Gastroesophageal sphincter (tissue), 4 donors: ENCODE data around the gene CYP1A2. TPM values are rescaled to one million over a fixed set of nuclear protein-coding genes. Genes with fewer than 3 reads are reported as not detected.
"Not testable (repeated sequence)": the region's sequence is repeated elsewhere in the genome, so short reads cannot be mapped to it uniquely, and the experiment has no call there.

Source experiments
- ATAC-seq: fragments of 150-250 bp; one replicate; pipeline ENCODE4 v1.9.1; 2016; ENCODE audit warnings: mild to moderate bottlenecking, moderate library complexity
- H3K27ac ChIP-seq, 4 donors: fragments of 200-600 bp; sonication (generic) in 3 of 4; 1 replicate in 3 of 4; 2 replicates in 1 of 4; pipeline ENCODE4 v1.5.1; 2016 to 2019
- H3K27me3 ChIP-seq: fragments of 200-600 bp; sonication (generic); one replicate; pipeline ENCODE4 v1.5.1; 2019
- H3K36me3 ChIP-seq, 2 donors: fragments of 200-600 bp; sonication (generic); one replicate each; pipeline ENCODE4 v1.5.1; 2019; ENCODE audit warnings: control low read depth in 1 of 2
- H3K4me1 ChIP-seq, 3 donors: fragments of 200-600 bp; sonication (generic); 1 replicate in 2 of 3; 2 replicates in 1 of 3; pipeline ENCODE4 v1.5.1; 2016 to 2019; ENCODE audit warnings: control low read depth in 2 of 3
- H3K4me3 ChIP-seq, 2 donors: fragments of 200-600 bp; sonication (generic); one replicate each; pipeline ENCODE4 v1.5.1; 2019; ENCODE audit warnings: mild to moderate bottlenecking in 1 of 2, moderate library complexity in 1 of 2
- H3K9me3 ChIP-seq, 3 donors: fragments of 200-600 bp; sonication (generic); one replicate each; pipeline ENCODE4 v1.5.1; 2017 to 2019; ENCODE audit warnings: control low read depth in 2 of 3
- EP300 ChIP-seq: sonication (generic); formaldehyde crosslinking; IDR thresholded peaks from one replicate; pipeline ENCODE4 v1.6.1; 2017; ENCODE audit warnings: antibody characterized with exemption, mild to moderate bottlenecking
- POLR2A ChIP-seq, 2 donors: fragments of 450-650 bp; IDR thresholded peaks; one replicate each; pipeline ENCODE4 v1.6.1; 2017; ENCODE audit warnings: antibody characterized with exemption in 2 of 2, mild to moderate bottlenecking in 2 of 2, moderate library complexity in 1 of 2
- POLR2AphosphoS5 ChIP-seq: sonication (generic); formaldehyde crosslinking; IDR thresholded peaks from one replicate; pipeline ENCODE4 v1.6.1; 2017; ENCODE audit warnings: antibody characterized with exemption
- WGBS, 2 donors: methylation state at CpG; one replicate each; pipeline ENCODE4 v1.1.5; 2018; ENCODE audit warnings: low coverage in 1 of 2; 5-methylcytosine and 5-hydroxymethylcytosine counted together
- total RNA-seq, 4 donors: library from RNA; depleted of rRNA; stranded (reverse); fragments of >200 nt; gene quantifications; one replicate each; pipeline ENCODE4 v1.1.0, GENCODE V29; 2016
- TF ChIP-seq, protein P1 (sequence below), 4 experiments: fragments of 200-600 bp in 2 of 4; fragments of 450-650 bp in 2 of 4; sonication (generic) in 1 of 4; IDR thresholded peaks; one replicate each; pipeline ENCODE4 v1.5.1; 2017 to 2019; ENCODE audit warnings: antibody characterized with exemption in 4 of 4, mild to moderate bottlenecking in 2 of 4, moderate library complexity in 2 of 4

Gene CYP1A2
- total RNA-seq, 4 donors from 2014 or later = not detected

DNA sequence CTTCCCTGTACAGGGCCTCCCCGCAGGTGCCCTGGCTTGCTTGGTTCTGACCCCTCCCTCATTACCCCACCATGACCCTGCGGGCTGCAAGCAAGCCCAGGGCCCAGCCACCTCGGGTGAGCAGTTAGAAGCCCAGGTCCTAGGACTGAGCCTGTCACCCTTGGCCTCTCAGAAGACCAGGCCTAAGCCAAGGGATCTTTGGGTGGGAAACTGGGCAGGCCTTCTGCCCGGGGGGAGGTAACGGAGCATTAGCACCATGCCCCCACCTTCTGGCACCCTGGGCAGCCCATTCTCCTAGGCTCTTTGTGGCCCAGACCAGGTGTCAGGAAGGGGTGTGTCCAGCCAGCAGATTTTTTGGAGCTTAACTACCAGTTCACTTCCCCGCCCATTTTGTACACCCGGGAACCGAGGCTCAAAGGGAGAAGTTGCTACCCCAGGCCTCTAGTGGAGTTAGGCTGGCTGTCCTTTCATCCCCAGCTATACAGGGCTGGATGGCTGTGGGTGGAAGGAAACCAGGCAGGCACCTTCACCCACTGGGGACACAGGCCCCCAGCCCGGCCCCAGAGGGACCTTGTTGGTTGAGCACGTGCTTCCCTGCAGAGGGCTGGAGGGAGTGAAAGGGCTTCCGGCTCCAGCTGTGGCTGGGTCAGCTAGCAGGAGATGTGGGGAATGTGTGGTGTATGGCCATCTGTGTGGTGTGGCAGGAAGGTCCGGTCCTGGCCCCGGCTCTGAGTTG is 34.6 kb downstream of the CYP1A2 start:
- TF ChIP-seq, protein P1, sequence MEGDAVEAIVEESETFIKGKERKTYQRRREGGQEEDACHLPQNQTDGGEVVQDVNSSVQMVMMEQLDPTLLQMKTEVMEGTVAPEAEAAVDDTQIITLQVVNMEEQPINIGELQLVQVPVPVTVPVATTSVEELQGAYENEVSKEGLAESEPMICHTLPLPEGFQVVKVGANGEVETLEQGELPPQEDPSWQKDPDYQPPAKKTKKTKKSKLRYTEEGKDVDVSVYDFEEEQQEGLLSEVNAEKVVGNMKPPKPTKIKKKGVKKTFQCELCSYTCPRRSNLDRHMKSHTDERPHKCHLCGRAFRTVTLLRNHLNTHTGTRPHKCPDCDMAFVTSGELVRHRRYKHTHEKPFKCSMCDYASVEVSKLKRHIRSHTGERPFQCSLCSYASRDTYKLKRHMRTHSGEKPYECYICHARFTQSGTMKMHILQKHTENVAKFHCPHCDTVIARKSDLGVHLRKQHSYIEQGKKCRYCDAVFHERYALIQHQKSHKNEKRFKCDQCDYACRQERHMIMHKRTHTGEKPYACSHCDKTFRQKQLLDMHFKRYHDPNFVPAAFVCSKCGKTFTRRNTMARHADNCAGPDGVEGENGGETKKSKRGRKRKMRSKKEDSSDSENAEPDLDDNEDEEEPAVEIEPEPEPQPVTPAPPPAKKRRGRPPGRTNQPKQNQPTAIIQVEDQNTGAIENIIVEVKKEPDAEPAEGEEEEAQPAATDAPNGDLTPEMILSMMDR (IDR thresholded peaks at IDR 0.05) = no peak
- TF ChIP-seq EP300 = no peak
- no peak for TF ChIP-seq POLR2A (IDR thresholded peaks at IDR 0.05)
- no peak for TF ChIP-seq POLR2AphosphoS5
- no peaks in the 10 kb centered on the region for H3K9me3 ChIP-seq
- H3K27me3 ChIP-seq = no peaks in the 10 kb centered on the region
- H3K4me1 ChIP-seq = peaks cover 0 to 76% (median 52%) of the 10 kb centered on the region in 3 donors
- 0% methylated on average over 2 of the region's 13 CpGs; no CpG with 5 or more reads in 1 of the 2 donors for WGBS, 2 donors
- H3K27ac ChIP-seq = peak overlapping the region in 3 of 4 donors; percentile 87 to 95 (median 89)
- H3K4me3 ChIP-seq = peak overlapping the region; percentile 75 to 90
- ATAC-seq = no peak
- no peaks in the 10 kb centered on the region for H3K36me3 ChIP-seq

DNA sequence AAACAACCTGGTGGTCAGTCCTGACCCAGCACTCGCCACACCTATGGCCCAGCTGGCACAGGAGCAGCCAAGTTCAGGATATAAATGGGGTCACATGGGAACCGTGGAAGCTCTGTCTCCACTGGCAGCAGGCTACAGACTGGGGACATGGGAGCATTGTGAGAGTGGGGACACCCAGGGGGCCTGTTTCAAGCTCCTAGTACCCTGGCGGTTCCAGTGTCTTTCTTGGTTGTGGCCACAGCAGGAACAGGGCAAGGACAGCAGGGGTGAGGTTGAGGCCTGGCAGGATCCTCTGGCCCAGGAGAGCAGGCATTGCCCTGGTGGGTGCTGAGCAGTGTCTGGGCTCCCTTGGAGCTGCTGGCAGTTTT is 35.1 kb downstream of the CYP1A2 start:
- Histone ChIP-seq H3K4me3 (peak overlapping the region in 1 of 2 donors; percentile 75), H3K4me1 (peaks cover 0 to 81% (median 54%) of the 10 kb centered on the region in 3 donors), H3K36me3 (no peaks in the 10 kb centered on the region), H3K27ac (peak overlapping the region in 3 of 4 donors; percentile 87 to 95 (median 89)), H3K9me3 (no peaks in the 10 kb centered on the region), H3K27me3 (no peaks in the 10 kb centered on the region)
- TF ChIP-seq EP300 (no peak), POLR2A (IDR thresholded peaks at IDR 0.05) (no peak), POLR2AphosphoS5 (no peak)
- TF ChIP-seq, protein P1 (IDR thresholded peaks at IDR 0.05) = no peak
- no peak for ATAC-seq
- 33% methylated on average over 1 of the region's 3 CpGs; no CpG with 5 or more reads in 1 of the 2 donors for WGBS, 2 donors

DNA sequence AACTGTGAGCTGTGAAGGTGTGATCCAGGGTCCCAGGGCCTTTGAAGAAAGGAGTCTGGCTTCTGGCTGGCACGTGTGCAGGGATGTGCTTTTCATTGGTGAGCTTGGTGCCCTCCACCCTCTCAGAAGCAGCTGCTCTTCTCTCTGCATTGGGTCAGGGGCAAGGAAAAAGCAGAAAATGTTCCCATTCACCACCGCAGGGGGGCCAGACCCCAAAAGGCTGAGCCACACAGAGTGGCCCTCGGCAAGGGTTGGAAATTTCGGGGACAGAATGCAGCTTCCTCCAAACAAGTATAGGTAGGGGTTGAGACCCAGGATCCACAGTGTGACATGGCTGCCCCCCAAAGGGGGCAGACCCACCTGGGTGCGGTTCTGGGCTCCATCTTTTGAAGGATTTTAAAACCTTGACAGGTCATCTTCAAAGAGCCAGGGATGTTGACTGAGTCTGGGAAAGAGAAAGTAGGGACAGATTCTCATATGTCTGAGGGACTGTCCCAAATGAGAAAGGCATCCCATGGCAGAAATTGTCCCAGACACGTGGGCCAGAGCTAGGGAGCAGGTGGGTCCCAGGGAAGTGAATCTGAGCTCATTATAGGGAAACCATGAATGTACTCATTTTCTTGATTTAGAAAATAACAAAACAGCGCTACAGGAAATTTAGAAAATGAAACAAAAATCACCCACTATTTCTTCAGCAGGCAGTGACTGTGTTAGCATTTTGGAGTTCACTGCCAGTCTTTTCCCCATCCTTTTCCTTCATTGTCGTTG is 36.0 kb downstream of the CYP1A2 start:
- no peak for ATAC-seq
- H3K4me3 ChIP-seq = peak overlapping the region in 1 of 2 donors; percentile 75
- TF ChIP-seq EP300 (no peak), POLR2AphosphoS5 (no peak), POLR2A (IDR thresholded peaks at IDR 0.05) (no peak)
- TF ChIP-seq, protein P1 (IDR thresholded peaks at IDR 0.05) = no peak

DNA sequence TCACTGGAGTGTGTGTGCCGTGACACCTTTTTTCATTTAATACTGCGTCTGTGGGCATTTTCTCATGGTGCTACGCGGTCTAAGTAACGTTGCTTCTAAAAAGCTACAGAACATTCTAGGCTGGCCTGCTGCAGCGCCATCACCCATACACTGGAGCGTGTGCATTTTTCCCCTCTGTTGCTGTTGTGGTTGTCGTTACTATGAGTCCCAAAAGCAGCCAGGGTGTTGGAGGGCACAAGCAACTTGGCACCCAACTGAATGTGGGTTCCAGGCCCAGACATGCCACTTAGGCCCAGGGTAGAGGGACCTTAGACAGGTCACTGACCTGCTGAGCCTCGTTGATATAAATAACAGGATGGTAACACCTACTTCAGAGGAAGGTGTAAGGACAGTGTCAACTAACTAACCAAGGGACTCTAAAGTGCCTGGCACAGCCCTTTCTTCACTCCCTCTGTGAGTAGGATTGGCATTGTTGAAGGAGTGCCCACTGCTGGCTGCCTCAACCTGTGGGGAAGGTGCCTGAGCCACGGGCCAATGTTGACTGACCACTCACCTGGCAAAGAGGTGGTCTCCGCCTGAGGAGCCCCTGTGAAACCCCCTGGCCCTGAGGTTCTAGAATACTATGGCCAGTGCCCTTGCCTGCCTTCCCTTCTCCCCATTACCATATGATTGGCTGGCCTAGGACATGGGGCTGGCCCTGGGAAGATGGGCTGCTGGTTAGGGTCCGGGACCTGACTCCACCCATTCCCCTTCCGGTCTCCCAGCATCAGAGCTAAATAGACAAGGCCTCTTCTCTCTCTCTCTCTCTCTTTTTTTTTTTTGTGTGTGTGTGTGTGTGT is 36.8 kb downstream of the CYP1A2 start:
- TF ChIP-seq, protein P1 (IDR thresholded peaks at IDR 0.05) = no peak
- TF ChIP-seq POLR2A (IDR thresholded peaks at IDR 0.05) = no peak
- no peak for TF ChIP-seq POLR2AphosphoS5
- TF ChIP-seq EP300 = no peak
- WGBS, 2 donors = 69 to 78% methylated on average over 8 to 9 of the region's 13 CpGs
- no peak for ATAC-seq
- Histone ChIP-seq H3K4me3 (no peak overlapping the region), H3K27me3 (no peaks in the 10 kb centered on the region), H3K27ac (peak overlapping the region in 3 of 4 donors; percentile 22 to 89 (median 87)), H3K9me3 (no peaks in the 10 kb centered on the region), H3K36me3 (no peaks in the 10 kb centered on the region), H3K4me1 (peaks cover 0 to 94% (median 70%) of the 10 kb centered on the region in 3 donors)

More for the DNA sequence above, 36.0 kb downstream of the CYP1A2 start:
- Histone ChIP-seq H3K27me3 (no peaks in the 10 kb centered on the region), H3K4me1 (peaks cover 0 to 89% (median 62%) of the 10 kb centered on the region in 3 donors), H3K9me3 (no peaks in the 10 kb centered on the region), H3K27ac (peak overlapping the region in 2 of 4 donors; percentile 87 to 89), H3K36me3 (no peaks in the 10 kb centered on the region)
- WGBS, 2 donors = 37 to 80% methylated on average over 3 to 4 of the region's 8 CpGs

DNA sequence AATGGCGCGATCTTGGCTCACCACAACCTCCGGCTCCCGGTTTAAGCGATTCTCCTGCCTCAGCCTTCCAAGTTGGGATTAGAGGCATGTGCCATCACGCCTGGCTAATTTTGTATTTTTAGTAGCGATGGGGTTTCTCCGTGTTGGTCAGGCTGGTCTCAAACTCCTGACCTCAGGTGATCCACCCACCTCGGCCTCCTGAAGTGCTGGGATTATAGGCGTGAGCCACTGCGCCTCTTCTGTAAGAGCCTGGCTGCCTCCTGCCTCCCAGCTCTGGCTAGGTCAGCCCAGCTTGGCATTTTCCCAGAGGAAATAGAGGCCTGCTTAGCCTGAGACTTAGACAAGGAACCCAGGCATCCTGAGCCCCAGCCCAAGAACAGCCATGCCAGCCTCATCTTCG is 37.4 kb downstream of the CYP1A2 start:
- peaks cover 0 to 94% (median 75%) of the 10 kb centered on the region in 3 donors for H3K4me1 ChIP-seq
- H3K27ac ChIP-seq = peak overlapping the region in 3 of 4 donors; percentile 56 to 87 (median 68)
- WGBS, 2 donors = 100% methylated on average over 1 of the region's 12 CpGs; no CpG with 5 or more reads in 1 of the 2 donors
- not testable (repeated sequence) for H3K9me3 ChIP-seq, H3K36me3 ChIP-seq, H3K4me3 ChIP-seq, ATAC-seq, H3K27me3 ChIP-seq
